Measurements from ENCODE around the gene CASP8AP2. TPM values are rescaled to one million over a fixed set of nuclear protein-coding genes. Genes with fewer than 3 reads are reported as not detected.

The CASP8AP2 gene
- total and polyA plus RNA-seq, 9 of the 15 experiments (the other 6 are each of a cell fraction or from before 2014, with no cell fraction given): 10.6 to 30.0 (median 19.1) TPM

DNA sequence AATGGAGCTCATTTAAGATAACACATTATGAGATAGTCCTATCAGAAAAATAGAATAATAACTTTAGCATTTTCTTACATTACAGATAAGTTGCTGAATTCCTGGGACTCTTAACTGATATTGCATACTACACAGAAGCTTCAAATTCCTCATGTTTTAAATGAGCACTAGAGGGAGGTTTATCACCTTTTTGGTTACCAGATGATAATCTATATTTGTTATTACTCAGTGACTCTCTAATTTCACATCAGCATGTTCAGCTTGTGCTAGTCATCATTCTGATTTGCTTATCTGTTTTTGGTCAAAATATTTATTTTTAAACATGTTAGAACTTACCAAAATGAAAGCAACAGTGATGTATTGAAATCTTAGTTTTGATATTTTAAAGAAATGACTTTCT, 44.0 kb downstream of the CASP8AP2 start:
- H3K36me3 ChIP-seq (ENCODE audit: control insufficient read depth, insufficient read depth, low read length): peaks cover 25% of the 10 kb centered on the region; the same call in 2 of the 3 replicates
- no peak overlapping the region for H3K9ac ChIP-seq (ENCODE audit: insufficient read depth in 1 of 2, low read depth in 2 of 2, low read length in 2 of 2)
- H3K4me3 ChIP-seq: no peak overlapping the region
- POLR2A ChIA-PET: interaction anchor here (1.0 kb wide), 1 partner anchor 14 kb away, joined by 3 read pairs; no protein-coding TSS in a partner anchor
- H3K4me1 ChIP-seq (replicated peaks in 1 of 2; ENCODE audit: control insufficient read depth in 2 of 2, insufficient read depth in 2 of 2, low read length in 2 of 2): peaks cover 0 to 8% of the 10 kb centered on the region in 2 experiments; a peak in 4 of 5 replicates
- no peak for TF ChIP-seq POLR2A (conservative IDR thresholded peaks at IDR 0.05)
- TF ChIP-seq, protein P1, sequence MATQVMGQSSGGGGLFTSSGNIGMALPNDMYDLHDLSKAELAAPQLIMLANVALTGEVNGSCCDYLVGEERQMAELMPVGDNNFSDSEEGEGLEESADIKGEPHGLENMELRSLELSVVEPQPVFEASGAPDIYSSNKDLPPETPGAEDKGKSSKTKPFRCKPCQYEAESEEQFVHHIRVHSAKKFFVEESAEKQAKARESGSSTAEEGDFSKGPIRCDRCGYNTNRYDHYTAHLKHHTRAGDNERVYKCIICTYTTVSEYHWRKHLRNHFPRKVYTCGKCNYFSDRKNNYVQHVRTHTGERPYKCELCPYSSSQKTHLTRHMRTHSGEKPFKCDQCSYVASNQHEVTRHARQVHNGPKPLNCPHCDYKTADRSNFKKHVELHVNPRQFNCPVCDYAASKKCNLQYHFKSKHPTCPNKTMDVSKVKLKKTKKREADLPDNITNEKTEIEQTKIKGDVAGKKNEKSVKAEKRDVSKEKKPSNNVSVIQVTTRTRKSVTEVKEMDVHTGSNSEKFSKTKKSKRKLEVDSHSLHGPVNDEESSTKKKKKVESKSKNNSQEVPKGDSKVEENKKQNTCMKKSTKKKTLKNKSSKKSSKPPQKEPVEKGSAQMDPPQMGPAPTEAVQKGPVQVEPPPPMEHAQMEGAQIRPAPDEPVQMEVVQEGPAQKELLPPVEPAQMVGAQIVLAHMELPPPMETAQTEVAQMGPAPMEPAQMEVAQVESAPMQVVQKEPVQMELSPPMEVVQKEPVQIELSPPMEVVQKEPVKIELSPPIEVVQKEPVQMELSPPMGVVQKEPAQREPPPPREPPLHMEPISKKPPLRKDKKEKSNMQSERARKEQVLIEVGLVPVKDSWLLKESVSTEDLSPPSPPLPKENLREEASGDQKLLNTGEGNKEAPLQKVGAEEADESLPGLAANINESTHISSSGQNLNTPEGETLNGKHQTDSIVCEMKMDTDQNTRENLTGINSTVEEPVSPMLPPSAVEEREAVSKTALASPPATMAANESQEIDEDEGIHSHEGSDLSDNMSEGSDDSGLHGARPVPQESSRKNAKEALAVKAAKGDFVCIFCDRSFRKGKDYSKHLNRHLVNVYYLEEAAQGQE (IDR thresholded peaks at IDR 0.05; ENCODE audit: borderline replicate concordance): no peak
- TF ChIP-seq, protein P1 (CRISPR knock-in tag; IDR thresholded peaks at IDR 0.05; ENCODE audit: low read depth): no peak
- peak; percentile 26; the same call in 1 of the 2 replicates for TF ChIP-seq TEAD4 (IDR thresholded peaks at IDR 0.05; ENCODE audit: low read length)
- no peak for TF ChIP-seq TEAD4 (CRISPR knock-in tag; IDR thresholded peaks at IDR 0.05; ENCODE audit: borderline replicate concordance)
- no peak for TF ChIP-seq CLOCK (CRISPR knock-in tag; IDR thresholded peaks at IDR 0.05; ENCODE audit: borderline replicate concordance)
- TF ChIP-seq CBFA2T3 (IDR thresholded peaks at IDR 0.05): no peak
- TF ChIP-seq SMARCE1 (IDR thresholded peaks at IDR 0.05): no peak
- no peak for TF ChIP-seq ZNF583 (CRISPR knock-in tag; IDR thresholded peaks at IDR 0.05)
- TF ChIP-seq ZNF764 (CRISPR knock-in tag; IDR thresholded peaks at IDR 0.05; ENCODE audit: low read depth): no peak
- TF ChIP-seq SIRT6 (IDR thresholded peaks at IDR 0.05; ENCODE audit: low read depth, low read length): no peak
- no peak overlapping the region for H3K27ac ChIP-seq (ENCODE audit: extremely low read depth, low read depth, low read length)
- H3K27me3 ChIP-seq (ENCODE audit: control insufficient read depth in 2 of 2, insufficient read depth in 2 of 2, low read length in 2 of 2): no peaks in the 10 kb centered on the region
- no peaks in the 10 kb centered on the region for H3K9me3 ChIP-seq (replicated peaks; ENCODE audit: control insufficient read depth, insufficient read depth, low read depth, low read length)
- no peaks in the 10 kb centered on the region for H3K9me1 ChIP-seq (ENCODE audit: control insufficient read depth, insufficient read depth, low read length)
- H2AFZ ChIP-seq (ENCODE audit: low read depth, low read length): no peak overlapping the region
- intact Hi-C loops (cut with micrococcal nuclease) (no loop called here), in situ Hi-C loops (cut with MboI) (no loop called here)
- ATAC-seq (no peak), DNase-seq (ENCODE audit: extremely low read depth in 1 of 4, low spot score in 3 of 4) (peak in 2 of 4 experiments; percentile 38 to 44), FAIRE-seq (no peak)
- no peaks in the 10 kb centered on the region for H3K79me2 ChIP-seq (ENCODE audit: control insufficient read depth, insufficient read depth, low read length)
- no TSS peak for BruUV-seq (replicated peaks)
- H3K4me2 ChIP-seq (ENCODE audit: insufficient read depth, low read length): no peak overlapping the region
- CTCF ChIA-PET (ENCODE audit: low intra/inter-chr PET ratio): interaction anchor here (0.6 kb wide), 1 partner anchor 126 kb away, joined by 3 read pairs; no protein-coding TSS in a partner anchor
- H4K20me1 ChIP-seq (replicated peaks; ENCODE audit: control insufficient read depth, insufficient read depth, low read length): no peaks in the 10 kb centered on the region

Data from K562 (cell line).